Inflammatory macrophage treated with lipopolysaccharide for 4 hours (primary cell): ENCODE data around the gene KCNT1.

ENCODE experiments used
- DNase-seq: peaks from one replicate; pipeline ENCODE4 v3.0.0-alpha.2; 2020

Gene KCNT1

DNA sequence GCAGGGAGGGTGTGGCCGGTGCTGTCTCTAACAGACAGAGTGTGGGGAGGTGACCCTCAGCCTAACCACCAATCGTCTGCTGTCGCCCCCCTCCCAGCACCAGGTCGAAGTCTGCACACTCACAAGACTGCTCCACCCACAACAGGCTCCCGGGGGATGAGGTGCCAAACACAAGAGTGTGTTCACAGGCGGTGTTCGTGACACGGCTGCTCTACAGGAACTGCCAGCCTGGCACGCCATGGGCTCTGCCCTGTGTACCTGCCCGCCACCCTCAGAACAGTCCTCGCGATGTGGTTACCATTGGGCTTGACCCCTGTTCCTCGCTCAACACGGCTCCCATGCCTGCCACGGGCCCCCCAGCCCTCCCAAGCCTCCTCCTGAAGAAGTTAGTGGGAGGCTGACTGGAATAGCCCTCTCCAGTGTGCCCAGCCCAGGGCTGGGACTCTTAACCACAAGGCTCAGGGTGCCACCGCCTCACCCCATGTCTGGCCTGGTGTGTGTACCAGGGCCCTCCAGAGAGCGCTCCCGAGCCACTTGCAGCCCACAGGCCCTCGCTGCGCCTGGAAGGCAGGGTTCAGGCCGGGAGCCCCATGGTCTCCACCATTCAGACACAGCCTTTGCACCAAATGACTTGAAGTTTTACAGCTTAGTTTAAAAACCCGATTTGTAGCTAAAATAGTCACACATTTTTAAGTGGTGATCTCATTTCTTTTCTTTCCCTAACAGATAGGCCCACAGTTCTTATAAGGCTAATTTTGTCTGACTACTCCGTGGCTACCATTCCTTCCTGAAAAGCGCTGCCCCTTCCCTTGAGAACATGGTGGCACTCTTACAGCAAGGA is 102.8 kb downstream of the KCNT1 start:
- DNase-seq: no peak

DNA sequence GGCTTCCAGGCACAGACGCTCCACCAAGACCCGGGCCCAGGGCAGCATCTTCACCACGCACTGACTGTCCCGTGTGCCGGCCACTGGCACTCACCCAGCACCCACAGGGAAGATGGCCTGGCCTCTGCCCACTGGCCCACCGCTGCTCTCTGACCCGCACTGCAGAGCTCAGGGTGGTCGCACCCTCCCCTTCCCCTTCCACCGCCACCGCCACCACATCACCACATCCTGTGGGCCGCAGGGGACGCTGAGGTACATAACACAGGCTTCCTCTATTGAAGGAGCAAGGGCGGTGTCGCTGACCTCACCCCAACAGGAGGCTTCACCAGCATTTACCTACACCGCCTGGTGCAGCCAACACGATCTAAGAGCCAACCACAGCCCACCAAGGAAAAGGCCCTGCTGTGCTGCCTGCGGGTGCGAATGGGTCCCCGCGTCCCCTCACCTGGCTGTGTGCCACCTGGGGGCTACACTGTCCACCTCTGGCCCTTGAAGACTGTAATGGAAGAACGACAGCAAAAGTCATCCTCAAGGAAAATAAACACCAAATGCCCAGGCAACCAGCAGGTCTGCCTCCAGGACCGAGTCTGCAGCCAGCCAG is 103.5 kb downstream of the KCNT1 start:
- no peak for DNase-seq

DNA sequence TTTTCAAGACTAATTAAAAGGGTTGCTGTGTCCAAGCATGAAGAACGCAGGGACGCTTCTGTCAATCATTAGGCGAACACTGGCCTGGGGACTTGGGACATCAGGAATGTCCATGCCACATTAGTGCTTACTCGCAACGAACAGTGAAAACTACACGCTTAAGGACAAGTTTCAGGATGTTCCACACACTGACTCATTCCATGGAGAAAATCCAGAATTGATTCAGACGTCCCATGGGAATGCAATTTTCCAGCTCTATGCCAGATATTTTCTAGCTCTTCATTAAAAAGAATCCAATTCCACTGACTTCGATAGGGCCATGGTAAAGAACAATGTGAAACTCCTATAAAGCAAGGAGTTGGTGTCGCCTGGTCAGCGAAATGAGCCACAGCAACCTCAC is 107.2 kb downstream of the KCNT1 start:
- no peak for DNase-seq

DNA sequence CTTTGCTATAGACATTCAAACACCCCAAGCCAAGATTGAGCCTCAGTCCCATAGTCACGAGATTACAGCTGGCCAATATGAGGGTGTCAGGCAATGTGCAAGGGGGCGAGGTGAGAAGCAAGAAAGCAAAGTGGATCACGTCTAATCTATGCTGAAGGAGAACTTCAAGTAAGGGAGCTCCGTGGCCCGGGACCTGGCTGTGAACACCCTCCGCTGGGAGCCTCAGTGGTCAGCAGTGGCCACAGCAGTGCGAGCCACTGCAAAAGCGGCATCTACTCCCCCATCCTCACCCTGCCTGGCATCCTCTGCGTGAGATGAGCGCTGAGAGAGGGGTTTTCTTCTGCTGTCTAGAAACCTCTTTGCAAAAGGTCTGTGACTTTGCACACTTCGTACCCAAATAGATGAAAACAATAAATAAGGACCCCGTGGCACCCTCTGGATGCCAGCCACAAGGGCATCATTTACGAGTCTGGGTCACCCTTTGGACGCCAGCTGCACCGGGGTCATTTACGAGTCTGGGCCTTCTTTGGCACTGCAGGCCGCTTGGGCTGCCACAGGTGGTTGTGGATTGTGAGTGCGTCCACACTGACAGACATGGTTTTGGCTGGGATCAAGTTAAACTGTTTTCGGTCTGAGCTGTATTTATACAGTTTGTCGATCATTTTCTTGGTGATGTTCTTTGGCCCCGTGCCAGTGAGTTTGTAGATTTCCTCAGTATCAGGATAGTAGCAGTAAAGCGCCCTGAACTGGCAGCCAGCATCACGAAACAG is 109.0 kb downstream of the KCNT1 start:
- no peak for DNase-seq

DNA sequence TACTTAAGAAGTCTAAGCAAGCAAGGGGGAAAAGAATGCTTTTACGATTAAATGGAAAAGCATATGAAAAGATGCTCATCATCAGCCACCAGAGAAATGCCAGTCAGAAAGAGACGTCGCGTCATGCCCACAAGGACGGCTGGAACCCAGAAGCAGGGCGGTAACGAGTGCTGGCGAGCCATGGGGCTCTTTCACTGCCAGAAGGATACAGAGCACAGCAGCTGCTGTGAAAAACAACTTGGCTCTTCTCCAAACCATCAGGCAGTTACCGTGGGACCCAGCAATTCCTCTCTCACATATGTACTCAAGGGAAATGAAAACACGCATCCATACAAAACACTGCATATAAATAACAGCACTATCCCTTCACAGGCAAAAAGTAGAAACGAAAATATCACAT is 109.8 kb downstream of the KCNT1 start:
- DNase-seq: no peak

DNA sequence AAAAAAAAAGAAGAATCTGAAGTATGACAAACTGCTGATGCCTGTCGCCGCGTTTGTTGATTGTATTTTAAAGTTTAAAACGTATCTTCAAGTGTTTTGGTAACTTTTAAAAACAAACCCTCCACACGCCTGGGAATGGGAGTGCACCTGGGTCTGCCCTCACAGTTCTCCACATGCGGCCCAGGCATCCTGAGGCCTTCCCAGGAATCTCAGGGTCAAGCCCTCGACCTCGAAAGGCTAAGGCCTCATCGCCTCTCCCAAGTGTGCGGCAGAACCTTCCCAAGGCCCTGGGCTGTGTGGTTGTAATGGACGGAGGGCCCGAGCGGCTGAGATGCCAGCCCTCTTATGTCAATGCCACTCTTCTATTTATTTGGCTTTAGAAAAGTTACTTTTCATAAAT is 111.0 kb downstream of the KCNT1 start:
- DNase-seq: no peak

DNA sequence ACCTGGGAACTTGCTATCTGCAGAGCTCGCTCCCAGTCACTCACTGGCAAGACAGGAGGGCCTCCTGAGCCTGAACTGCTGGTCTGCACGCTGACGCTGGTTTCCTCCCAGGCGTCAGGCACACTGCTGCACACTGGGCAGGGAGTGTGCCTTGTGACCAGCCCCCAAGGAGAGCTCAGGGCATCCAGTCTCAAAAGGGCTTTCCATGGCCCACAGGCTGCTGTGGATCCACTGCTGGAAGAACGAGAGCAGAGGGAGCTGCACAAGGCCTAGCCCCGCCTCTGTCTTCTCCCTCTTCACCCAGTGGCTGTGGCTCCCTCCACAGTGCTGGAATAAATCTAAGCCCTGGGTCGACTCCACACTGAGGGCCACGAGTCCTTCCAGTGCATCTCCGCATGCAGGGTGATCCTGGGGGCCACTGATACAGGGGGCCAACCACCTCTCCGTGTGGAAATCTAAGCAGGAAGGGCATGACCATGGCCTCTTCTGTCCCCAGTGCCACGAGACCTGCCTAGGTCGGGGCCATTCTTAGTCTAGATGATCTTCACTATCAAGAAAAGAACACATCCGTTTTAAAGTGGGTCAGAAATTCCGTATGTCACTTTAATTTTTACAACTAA is 111.8 kb downstream of the KCNT1 start:
- no peak for DNase-seq

DNA sequence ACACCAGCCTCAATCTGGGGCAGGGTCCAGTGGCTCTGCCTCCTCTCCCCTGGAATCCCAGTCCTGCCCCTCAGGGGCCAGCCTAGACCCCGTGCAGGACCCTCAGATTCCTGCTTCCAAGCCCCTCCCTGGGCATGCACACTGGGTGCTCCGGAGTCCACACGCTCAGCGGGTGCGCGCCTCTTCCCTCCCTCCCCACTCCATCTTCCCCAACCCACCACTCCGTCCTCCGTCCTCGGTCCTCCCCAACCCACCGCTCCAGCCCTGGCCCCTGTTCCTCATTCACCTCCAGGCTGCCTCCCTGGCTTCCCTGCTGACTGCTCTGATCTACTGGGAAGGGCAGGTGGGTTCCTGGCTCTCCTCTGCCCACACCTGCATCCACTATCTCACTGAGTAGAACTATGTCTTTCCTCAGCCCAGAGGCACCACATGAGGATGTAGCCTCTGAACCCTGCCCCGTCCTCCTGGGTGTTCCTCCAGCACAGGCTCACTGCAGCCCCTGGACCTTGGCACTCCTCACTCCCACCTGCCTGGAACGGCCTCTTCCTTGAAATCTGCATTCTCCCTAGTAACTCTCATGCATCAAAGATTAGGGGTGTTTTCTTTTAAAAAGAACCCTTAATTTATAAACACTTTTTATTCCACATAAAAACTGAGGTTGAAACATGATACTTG is 112.6 kb downstream of the KCNT1 start:
- no peak for DNase-seq

DNA sequence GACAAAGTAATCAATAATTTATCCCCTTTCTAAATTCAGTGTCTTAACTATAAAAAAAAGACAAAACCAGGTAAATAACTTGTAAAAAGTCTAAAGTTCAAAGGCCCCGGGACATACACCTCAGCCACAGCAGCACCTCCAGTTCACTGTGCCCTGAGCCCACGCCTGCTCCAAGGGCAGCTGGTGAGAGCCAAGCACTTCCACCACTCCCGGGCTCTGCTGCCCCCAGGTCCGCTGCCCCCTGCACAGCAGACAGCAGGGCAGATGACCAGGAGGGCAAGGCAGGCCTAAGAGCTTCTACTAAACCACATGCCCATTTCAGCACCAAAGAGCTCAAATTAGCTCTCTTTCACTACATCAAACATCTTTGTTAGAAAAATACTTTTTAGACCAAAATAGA is 113.4 kb downstream of the KCNT1 start:
- DNase-seq: no peak

DNA sequence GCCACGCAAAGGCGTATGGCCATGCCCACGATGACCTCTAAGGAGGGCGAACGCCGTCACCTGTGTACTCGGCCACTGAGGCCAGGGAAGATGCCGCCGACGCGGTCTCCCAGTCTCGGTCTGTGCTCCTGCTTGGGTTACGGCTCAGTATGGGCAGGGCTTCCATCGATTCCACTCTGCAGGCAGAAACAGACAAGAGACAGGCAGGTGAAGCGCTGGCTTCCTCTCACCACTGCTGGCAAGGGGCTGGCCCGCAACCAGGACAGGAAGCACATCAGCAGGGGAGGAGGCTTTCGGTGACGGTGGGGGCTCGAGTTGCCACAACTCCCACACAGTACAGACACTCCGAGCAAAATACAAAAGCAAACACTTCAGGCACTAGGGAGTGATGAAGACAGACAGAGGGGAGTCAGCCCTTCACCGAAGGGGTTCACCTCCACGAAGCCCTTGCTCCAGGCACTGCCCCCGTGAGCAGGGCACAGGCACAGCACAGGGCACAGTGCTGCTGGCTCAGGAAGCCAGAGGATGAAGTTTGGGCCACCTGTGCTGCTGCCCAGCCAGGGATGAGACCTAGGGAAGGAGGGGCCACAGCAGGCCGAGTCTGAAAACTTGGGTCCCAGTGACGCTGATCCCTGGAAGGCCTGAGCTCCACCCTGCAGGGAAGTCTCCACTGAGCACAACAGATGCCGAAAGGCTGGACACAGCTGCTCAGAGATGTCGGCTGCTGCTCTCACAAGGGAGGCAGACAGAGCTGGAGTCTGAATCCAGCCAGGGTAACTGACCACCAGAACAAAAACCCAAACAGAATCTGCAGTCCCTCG is 114.1 kb downstream of the KCNT1 start:
- no peak for DNase-seq

DNA sequence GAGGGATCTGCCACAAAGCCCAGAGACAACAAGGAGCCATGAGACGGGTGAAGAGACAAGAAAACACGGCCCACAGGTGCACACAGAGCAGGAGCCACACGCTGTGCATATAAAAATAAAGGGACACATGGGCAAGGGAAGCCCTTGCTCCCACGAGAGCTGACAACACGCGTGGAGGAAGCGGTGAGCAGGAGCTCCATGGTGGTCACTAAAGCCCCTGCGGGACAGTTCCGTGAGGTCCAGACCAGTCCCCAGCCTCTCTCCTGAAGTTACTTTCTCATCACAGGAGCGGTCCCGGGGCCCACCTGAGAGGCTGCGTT is 114.6 kb downstream of the KCNT1 start:
- DNase-seq: no peak

DNA sequence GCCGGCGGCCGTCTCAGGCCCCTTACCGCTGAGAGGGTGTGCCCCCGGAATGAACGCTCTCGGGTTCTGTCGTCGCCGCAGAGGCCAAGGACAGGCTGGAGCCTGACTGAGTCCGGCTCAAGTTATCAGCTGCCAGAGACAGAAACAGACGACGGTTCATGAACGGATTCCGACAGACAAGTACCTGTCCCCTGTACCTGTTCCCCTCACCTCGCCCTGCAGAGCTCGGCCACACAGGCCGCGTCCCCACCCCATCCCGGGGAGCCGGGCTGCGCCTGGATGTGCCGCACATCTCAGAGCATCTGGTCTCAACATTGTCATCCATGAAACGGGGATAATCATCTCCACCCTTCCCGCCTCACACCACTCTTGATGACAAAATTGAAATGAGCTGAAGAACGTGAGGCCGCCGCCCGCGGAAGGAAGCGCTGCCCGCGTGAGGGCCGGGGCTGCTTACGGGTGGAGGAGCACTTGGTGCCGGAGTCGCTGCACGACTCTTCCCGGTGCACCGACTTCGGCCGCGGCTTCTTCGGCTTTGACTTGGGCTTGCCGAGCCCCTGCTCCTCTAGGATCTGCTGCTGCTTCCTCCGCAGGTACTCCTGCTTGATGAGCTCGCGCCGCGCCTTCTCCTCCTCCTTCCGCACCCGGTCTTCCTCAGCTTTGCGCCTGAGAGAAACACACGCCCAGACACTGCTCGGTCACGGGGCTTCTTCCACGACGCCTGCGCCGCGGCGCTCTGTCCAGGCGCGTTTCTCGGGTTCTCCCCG is 116.1 kb downstream of the KCNT1 start:
- DNase-seq: no peak

DNA sequence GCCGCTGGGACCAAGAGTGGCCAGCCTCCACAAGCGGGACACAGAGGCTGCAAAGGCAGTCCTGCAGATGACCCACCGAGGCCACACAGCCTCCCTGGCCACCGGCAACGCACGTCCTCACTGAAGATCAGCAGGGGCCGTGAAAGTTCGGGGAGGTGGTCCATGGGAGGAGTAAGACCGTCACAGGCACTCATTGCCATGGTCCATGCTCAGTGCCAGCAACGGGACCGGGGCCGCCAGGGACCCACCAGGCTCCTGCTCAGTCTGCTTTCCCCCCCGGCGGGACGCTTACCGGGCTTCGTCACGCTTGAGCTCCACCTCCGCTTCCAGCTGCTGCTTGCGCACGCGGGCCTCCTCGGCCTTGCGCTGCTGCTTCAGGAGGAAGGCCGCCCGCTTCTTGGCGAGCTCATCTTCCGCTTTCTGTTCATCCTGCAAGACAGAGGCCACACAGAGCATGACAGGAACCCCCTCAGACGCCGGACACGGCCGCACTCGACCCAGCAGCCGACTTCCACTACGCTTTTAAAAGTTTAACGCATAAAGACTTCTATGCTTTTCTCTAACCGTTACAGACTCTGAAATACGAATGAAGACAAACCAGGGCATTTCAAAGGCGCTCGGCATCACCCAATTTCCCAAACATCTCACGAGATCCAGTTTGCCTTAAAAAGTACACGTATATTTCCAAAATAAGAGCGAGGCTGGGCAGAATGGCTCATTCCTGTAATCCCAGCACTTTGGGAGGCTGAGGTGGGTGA is 116.9 kb downstream of the KCNT1 start:
- no peak for DNase-seq

DNA sequence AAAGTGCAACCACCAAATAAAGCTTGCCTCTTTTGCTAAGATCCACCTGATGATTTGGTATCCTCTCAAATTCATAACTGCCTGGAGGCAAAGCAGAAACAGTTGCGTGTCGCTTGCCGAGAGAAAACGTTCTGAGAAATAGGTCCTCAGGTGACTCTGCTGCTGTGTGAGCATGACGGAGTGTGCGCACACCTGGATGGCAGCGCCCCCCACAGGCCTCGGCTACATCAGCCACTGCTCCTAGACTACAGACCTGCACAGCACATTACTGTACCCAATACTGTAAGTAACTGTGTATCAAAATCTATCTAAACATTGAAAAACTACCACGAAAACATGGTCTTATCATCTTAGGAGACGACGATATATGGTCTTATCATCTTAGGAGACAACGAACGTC is 117.9 kb downstream of the KCNT1 start:
- no peak for DNase-seq

DNA sequence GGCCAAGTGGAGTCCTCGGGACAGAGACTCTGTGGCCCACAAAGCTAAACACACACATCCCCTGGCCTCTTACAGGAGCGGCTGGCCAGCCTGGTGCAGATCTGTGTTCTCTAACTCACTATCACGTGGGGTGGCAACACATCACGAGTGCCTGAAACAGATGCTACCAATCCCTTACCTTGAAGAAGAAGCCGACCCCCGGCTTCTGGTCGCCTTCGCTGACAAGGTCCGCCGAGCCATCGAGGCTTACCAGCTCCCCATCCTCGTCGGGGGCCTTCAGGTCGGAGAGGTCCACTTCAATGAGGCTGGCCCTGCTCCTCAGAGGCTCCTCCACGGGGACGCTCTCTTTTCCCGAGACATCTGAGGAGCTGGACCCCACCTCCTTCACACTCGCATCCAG is 118.7 kb downstream of the KCNT1 start:
- no peak for DNase-seq

DNA sequence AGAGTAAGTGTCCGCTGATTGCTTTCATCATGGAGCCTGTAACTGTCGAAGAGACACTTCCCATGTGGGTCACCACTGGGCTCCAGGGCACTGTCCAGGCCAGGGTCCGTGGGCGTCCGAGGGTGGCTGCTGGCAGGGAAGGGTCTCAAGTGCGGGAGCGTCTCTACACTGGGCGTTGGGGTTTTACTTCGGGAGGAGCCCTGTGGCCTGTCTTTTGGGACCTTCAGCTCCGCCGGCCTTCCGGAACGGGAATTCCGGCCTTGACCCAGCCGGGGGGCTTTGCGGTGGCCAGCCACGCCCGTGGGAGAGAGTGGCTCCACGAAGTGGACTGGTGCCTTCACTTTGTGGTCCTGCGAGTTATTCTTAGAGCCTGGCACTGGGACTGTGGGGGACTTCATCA is 119.1 kb downstream of the KCNT1 start:
- no peak for DNase-seq

DNA sequence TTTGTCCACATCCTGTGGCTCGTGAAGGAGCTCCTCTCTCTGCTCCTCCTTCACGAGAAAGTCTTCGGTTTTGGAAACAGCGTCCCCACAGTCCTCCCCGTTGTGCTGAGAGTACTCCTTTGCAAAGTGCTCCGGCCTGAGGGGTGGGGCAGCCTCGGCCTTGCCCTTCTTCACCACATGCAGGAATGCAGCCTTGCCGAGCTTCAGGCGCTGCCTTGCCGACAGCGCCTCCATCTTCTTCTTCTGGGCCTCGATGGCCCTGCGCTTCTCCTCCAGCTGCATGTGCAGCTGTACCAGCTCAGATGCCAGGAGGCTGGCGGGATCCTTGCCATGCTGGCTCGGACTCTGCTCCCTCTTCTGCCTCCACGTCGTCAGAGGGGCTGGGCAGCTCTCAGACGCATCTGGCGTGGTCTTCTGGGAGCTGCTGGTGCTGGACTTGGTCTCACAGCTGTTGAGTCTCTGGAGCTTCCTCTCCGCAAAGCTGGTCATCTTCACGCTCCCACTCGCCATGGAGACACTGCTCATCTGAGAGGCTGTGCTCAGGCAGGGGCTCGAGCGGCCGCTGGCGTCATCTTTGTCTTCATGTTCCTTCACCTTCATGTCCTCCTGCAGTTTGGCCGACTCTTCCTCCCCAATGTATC is 119.9 kb downstream of the KCNT1 start:
- DNase-seq: no peak

DNA sequence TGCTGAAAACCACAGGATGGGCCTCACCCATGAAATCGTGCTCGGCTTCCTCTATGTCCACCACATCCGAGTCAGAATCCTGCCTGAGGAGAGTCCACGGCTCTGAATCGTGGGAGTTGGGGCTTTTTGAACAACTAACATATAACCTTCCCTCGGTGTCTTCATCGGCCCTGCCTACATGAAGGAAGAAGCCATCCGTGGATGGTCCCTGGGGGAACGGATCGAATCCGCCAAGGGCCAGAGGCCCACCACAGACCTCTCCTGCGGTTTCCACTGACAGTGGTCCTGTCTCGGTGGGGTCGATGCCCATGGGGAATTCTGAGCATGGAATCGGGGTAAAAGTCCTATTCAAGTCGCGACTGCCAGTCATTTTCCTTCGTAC is 120.4 kb downstream of the KCNT1 start:
- DNase-seq: no peak

DNA sequence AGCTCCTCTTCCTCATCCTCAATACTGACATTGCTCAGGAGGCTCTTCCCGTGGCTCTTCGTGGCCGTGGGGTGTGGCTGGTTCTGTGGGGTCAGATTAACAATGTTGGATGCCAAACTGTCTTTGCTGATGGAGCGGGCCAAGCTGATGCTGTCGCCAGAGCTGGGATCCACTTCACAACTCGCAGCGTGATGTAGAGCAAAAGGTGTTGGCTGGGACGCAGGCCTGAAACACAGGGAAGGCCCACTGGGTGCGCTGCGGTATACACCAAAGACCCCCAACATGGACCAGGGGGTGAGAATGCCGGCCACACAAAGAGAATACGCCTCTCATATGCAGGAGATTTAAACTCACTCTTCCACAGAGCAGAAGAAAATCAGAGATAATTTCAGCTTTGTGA is 121.1 kb downstream of the KCNT1 start:
- DNase-seq: no peak
